Panc1 (cell line): Measurements from ENCODE around the gene THBS2. TPM values are rescaled to one million over a fixed set of nuclear protein-coding genes. Genes with fewer than 3 reads are reported as not detected.

Experiments
- ATAC-seq: fragments of 200-7000 bp; cut with Tn5 transposase; 2 replicates; pipeline ENCODE4 v1.9.1; 2020; ENCODE audit warnings: mild to moderate bottlenecking, moderate library complexity
- BruUV-seq: library from RNA; stranded (reverse); fragments of 400-500 nt; replicated peaks from 2 replicates; lab custom pipeline; 2021; lab: Mats Ljungman, UMichigan
- CTCF ChIA-PET: fragments of 300-600 bp; sonication (Branson Sonifier 250); formaldehyde crosslinking; loops from one replicate; lab custom pipeline; 2022; ENCODE audit warnings: antibody characterized with exemption; lab: Charles Lee
- POLR2A ChIA-PET: fragments of 300-600 bp; sonication (Branson Sonifier 250); formaldehyde crosslinking; loops from one replicate; lab custom pipeline; 2022; ENCODE audit warnings: antibody characterized with exemption; lab: Charles Lee
- DNase-seq: peaks from one replicate; pipeline ENCODE4 v3.0.0-alpha.2; 2010; ENCODE audit warnings: low read depth, low spot score
- H3K27ac ChIP-seq: 2 replicates; pipeline ENCODE4 v1.5.1; 2011; ENCODE audit warnings: mild to moderate bottlenecking, low read length, inconsistent platforms
- H3K27me3 ChIP-seq: fragments of 200-500 bp; sonication (Bioruptor generic); 2 replicates; pipeline ENCODE4 v1.6.0; 2014; ENCODE audit warnings: low read length, inconsistent platforms; ENCODE audit not compliant: control insufficient read depth, insufficient read depth
- H3K36me3 ChIP-seq: fragments of 200-500 bp; sonication (Bioruptor generic); 2 replicates; pipeline ENCODE4 v1.5.1; 2014; ENCODE audit warnings: inconsistent platforms, mild to moderate bottlenecking, low read length, moderate library complexity; ENCODE audit not compliant: control insufficient read depth, insufficient read depth
- H3K4me1 ChIP-seq: 2 replicates; pipeline ENCODE4 v1.5.1; 2011; ENCODE audit warnings: inconsistent platforms, mild to moderate bottlenecking, low read length, moderate library complexity; ENCODE audit not compliant: control insufficient read depth, insufficient read depth
- H3K4me3 ChIP-seq, 2 experiments: 2 replicates each; pipeline ENCODE4 v1.5.1; 2011 to 2012; ENCODE audit warnings: low read depth in 2 of 2, low read length in 2 of 2, mild to moderate bottlenecking in 2 of 2, inconsistent platforms in 1 of 2, moderate library complexity in 1 of 2
- H3K9me3 ChIP-seq: fragments of 200-500 bp; sonication (Bioruptor generic); 2 replicates; pipeline ENCODE4 v1.5.1; 2014; ENCODE audit warnings: low read depth, mild to moderate bottlenecking, inconsistent platforms, low read length, moderate library complexity; ENCODE audit not compliant: control insufficient read depth, insufficient read depth
- CTCF ChIP-seq: fragments of 450-650 bp; IDR thresholded peaks from 2 replicates; pipeline ENCODE4 v1.5.1; 2017; ENCODE audit warnings: mild to moderate bottlenecking
- POLR2AphosphoS5 ChIP-seq: IDR thresholded peaks from 2 replicates; pipeline ENCODE4 v1.6.1; 2012; ENCODE audit warnings: mild to moderate bottlenecking, low read depth, low read length, moderate library complexity
- REST ChIP-seq, 2 experiments: IDR thresholded peaks; 2 replicates each; pipeline ENCODE4 v1.6.1; 2011 to 2012; ENCODE audit warnings: low read depth in 2 of 2, control low read depth in 1 of 2, low read length in 1 of 2, mild to moderate bottlenecking in 1 of 2, moderate library complexity in 1 of 2; ENCODE audit not compliant: insufficient read depth in 1 of 2
- SIN3A ChIP-seq: IDR thresholded peaks from 2 replicates; pipeline ENCODE4 v1.6.1; 2012; ENCODE audit warnings: low read depth, mild to moderate bottlenecking, low read length, moderate library complexity, borderline replicate concordance; ENCODE audit not compliant: insufficient read depth
- TCF7L2 ChIP-seq: IDR thresholded peaks from 2 replicates; pipeline ENCODE4 v1.6.1; 2011; ENCODE audit warnings: mild to moderate bottlenecking, low read depth, low read length, inconsistent platforms
- in situ Hi-C: cut with HindIII; loops from 2 replicates; pipeline ENCODE4 v1.10.0; 2016; ENCODE audit warnings: low sequenced_read_pairs, low pct_unique_long_range_greater_than_20kb
- intact Hi-C: fragments of 100-400 bp; cut with micrococcal nuclease; formaldehyde crosslinking; loops from one replicate; pipeline ENCODE4 v1.10.0; 2022; ENCODE audit not compliant: unreplicated experiment
- total RNA-seq: library from RNA; stranded (reverse); gene quantifications from one replicate; pipeline ENCODE4 v1.2.1, GENCODE V29; 2021; ENCODE audit not compliant: unreplicated experiment

Gene THBS2
- total RNA-seq, 1 experiment from 2014 or later: 0.05 TPM

- TF ChIP-seq POLR2AphosphoS5 (no peak), SIN3A (no peak), REST (IDR thresholded peaks at IDR 0.05; ENCODE audit: insufficient read depth in 1 of 2, low read depth in 2 of 2, low read length in 1 of 2) (no peak), CTCF (no peak), TCF7L2 (no peak)
Measured at GRCh38 chr6:169230322-169230665, 23.4 kb downstream of the THBS2 start.

GRCh38 chr6:169229615-169230321 is 23.9 kb downstream of the THBS2 start:
- no peak overlapping the region for H3K27ac ChIP-seq
- no peak for DNase-seq
- POLR2A ChIA-PET: interaction anchor here (0.5 kb wide), 1 partner anchor 420 kb away, joined by 3 read pairs; no protein-coding TSS in a partner anchor
- H3K36me3 ChIP-seq: no peaks in the 10 kb centered on the region
- BruUV-seq: no TSS peak
- in situ Hi-C loops: no loop called here
- no peak for TF ChIP-seq CTCF
- no peak for TF ChIP-seq TCF7L2
- no peak for TF ChIP-seq REST (IDR thresholded peaks at IDR 0.05; ENCODE audit: insufficient read depth in 1 of 2, low read depth in 2 of 2, low read length in 1 of 2)
- ATAC-seq: no peak
- H3K4me3 ChIP-seq: no peak overlapping the region; a peak in 1 of 4 replicates
- no peaks in the 10 kb centered on the region for H3K27me3 ChIP-seq
- no peaks in the 10 kb centered on the region for H3K9me3 ChIP-seq
- intact Hi-C loops: no loop called here
- CTCF ChIA-PET: no interaction called here
- H3K4me1 ChIP-seq: no peaks in the 10 kb centered on the region; the same call in 1 of the 2 replicates

More at GRCh38 chr6:169230322-169230665, 23.4 kb downstream of the THBS2 start:
- in situ Hi-C loops (no loop called here), intact Hi-C loops (no loop called here)
- no TSS peak for BruUV-seq
- Histone ChIP-seq H3K36me3 (no peaks in the 10 kb centered on the region), H3K9me3 (no peaks in the 10 kb centered on the region), H3K4me1 (no peaks in the 10 kb centered on the region; the same call in 1 of the 2 replicates), H3K4me3 (no peak overlapping the region; a peak in 1 of 4 replicates), H3K27me3 (no peaks in the 10 kb centered on the region), H3K27ac (no peak overlapping the region)
- ATAC-seq: no peak
- ChIA-PET POLR2A (interaction anchor here (0.5 kb wide), 1 partner anchor 421 kb away, joined by 3 read pairs; no protein-coding TSS in a partner anchor), CTCF (no interaction called here)
- DNase-seq: no peak
